Right lobe of liver (tissue), 4 donors: ENCODE results near the gene SLC13A5.

Experiments
- POLR2A ChIP-seq: fragments of 450-650 bp; IDR thresholded peaks from one replicate; pipeline ENCODE4 v1.6.1; 2017; ENCODE audit warnings: antibody characterized with exemption, mild to moderate bottlenecking
- TF ChIP-seq, protein P1 (sequence below), 4 donors: fragments of 200-600 bp in 3 of 4; fragments of 450-650 bp in 1 of 4; IDR thresholded peaks; one replicate each; pipeline versions ENCODE4 v1.5.1 to v1.8.0; 2016 to 2022; ENCODE audit warnings: antibody characterized with exemption in 4 of 4, mild to moderate bottlenecking in 2 of 4
- donor health status: DM: no; HTN: no; CAD: no.
- donor health status: DM: no; HTN: no; CAD: no.
- donor health status: DM: no; HTN: yes; CAD: no.

DNA sequence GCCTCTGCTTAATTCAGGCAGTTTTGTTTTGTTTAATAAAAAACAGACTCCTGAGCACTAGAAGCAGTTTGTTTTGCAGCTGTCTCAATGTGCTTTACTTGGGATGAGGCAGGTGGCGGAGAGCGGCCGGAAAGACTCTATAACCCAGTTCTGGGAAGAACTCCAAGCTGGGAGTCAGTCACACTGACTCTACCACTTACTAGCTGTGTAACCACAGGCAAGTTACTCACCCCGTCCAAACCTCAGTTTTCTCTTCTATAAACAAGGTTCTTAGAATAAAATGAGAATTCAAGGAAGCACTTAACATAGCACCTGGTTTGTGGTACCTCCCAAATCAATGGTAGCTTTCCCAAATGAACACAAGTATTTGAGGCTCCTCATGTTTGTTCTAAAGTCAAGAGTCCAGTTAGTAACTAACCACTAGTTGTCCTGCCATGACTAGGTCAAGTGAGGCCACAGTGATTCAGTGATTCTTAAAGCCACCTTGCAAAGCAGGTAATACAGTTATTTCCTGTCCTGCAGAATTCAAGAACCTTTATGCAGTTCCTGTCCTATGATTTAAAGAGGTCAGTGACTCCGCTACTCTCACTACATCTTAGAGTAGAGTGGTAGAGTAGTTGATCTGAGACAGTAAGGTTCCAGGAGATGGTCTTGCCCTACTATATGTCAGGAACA lies 69.6 kb downstream of the SLC13A5 start:
- TF ChIP-seq, protein P1, sequence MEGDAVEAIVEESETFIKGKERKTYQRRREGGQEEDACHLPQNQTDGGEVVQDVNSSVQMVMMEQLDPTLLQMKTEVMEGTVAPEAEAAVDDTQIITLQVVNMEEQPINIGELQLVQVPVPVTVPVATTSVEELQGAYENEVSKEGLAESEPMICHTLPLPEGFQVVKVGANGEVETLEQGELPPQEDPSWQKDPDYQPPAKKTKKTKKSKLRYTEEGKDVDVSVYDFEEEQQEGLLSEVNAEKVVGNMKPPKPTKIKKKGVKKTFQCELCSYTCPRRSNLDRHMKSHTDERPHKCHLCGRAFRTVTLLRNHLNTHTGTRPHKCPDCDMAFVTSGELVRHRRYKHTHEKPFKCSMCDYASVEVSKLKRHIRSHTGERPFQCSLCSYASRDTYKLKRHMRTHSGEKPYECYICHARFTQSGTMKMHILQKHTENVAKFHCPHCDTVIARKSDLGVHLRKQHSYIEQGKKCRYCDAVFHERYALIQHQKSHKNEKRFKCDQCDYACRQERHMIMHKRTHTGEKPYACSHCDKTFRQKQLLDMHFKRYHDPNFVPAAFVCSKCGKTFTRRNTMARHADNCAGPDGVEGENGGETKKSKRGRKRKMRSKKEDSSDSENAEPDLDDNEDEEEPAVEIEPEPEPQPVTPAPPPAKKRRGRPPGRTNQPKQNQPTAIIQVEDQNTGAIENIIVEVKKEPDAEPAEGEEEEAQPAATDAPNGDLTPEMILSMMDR (IDR thresholded peaks at IDR 0.05) = no peak
- no peak for TF ChIP-seq POLR2A
